GM12878 (cell line): ENCODE data around the gene AKT1S1. TPM values are rescaled to one million over a fixed set of nuclear protein-coding genes. Genes with fewer than 3 reads are reported as not detected.

ENCODE experiments used
- ATAC-seq: fragments of 200-7000 bp; cut with Tn5 transposase; 3 replicates; pipeline ENCODE4 v1.9.1; 2020; ENCODE audit warnings: mild to moderate bottlenecking, moderate library complexity
- BruUV-seq: library from RNA; stranded (reverse); fragments of 400-500 nt; replicated peaks from 2 replicates; lab custom pipeline; 2021; lab: Mats Ljungman, UMichigan
- CTCF ChIA-PET: fragments of 300-600 bp; sonication (Branson Sonifier 250); formaldehyde crosslinking; extraction: SDS; loops from one replicate; lab custom pipeline; 2021; ENCODE audit warnings: inconsistent platforms; lab: Yijun Ruan, JAX
- POLR2A ChIA-PET: fragments of 350-600 bp; formaldehyde crosslinking; extraction: SDS; loops from one replicate; lab custom pipeline; 2021; ENCODE audit warnings: inconsistent platforms; lab: Charles Lee
- RAD21 ChIA-PET: fragments of 300-600 bp; sonication (Branson Sonifier 250); formaldehyde crosslinking; loops from one replicate; lab custom pipeline; 2023; ENCODE audit warnings: antibody characterized with exemption; ENCODE audit not compliant: unreplicated experiment; lab: Charles Lee
- SMC1A ChIA-PET: fragments of 300-600 bp; sonication (Branson Sonifier 250); formaldehyde crosslinking; loops from one replicate; lab custom pipeline; 2023; ENCODE audit not compliant: unreplicated experiment, uncharacterized antibody; lab: Charles Lee
- DNase-seq: peaks from one replicate; pipeline ENCODE4 v3.0.0-alpha.2; 2011; ENCODE audit warnings: low read depth, low spot score
- FAIRE-seq: peaks from 3 replicates; lab custom pipeline; 2011; peaks lifted over from hg19 to GRCh38; lab: Jason Lieb, UNC
- H2AFZ ChIP-seq: 2 replicates; pipeline ENCODE4 v1.6.0; 2011; ENCODE audit warnings: low read depth, low read length, control low read depth; ENCODE audit not compliant: control insufficient read depth
- H3K27ac ChIP-seq: 2 replicates; pipeline ENCODE4 v1.5.1; 2011; ENCODE audit warnings: control low read depth; ENCODE audit not compliant: control insufficient read depth, insufficient read depth
- H3K27me3 ChIP-seq, 2 experiments: replicated peaks in 1 of 2; 2 replicates each; pipeline versions ENCODE4 v1.6.0 to v1.6.1; 2011; ENCODE audit warnings: low read length in 1 of 2; ENCODE audit not compliant: control insufficient read depth in 2 of 2, insufficient read depth in 2 of 2
- H3K36me3 ChIP-seq, 2 experiments: 2 replicates each; pipeline ENCODE4 v1.5.1; 2011; ENCODE audit warnings: low read length in 1 of 2; ENCODE audit not compliant: control insufficient read depth in 2 of 2, insufficient read depth in 2 of 2
- H3K4me1 ChIP-seq: 2 replicates; pipeline ENCODE4 v1.6.1; 2011; ENCODE audit warnings: mild to moderate bottlenecking, low read length, moderate library complexity, mixed read lengths; ENCODE audit not compliant: control insufficient read depth, insufficient read depth
- H3K4me2 ChIP-seq: 2 replicates; pipeline ENCODE4 v1.6.0; 2011; ENCODE audit warnings: control low read depth; ENCODE audit not compliant: control insufficient read depth, insufficient read depth
- H3K4me3 ChIP-seq: fragments of 200-600 bp; sonication (generic); 2 replicates; pipeline ENCODE4 v1.5.1; 2016
- H3K79me2 ChIP-seq: 2 replicates; pipeline ENCODE4 v1.6.0; 2011; ENCODE audit warnings: low read length; ENCODE audit not compliant: control insufficient read depth, insufficient read depth
- H3K9ac ChIP-seq: 2 replicates; pipeline ENCODE4 v1.8.0; 2011; ENCODE audit warnings: low read length, control low read depth, mixed read lengths; ENCODE audit not compliant: control insufficient read depth, insufficient read depth
- H3K9me3 ChIP-seq: replicated peaks from 3 replicates; pipeline ENCODE4 v1.5.1; 2011; ENCODE audit warnings: mild to moderate bottlenecking, low read length; ENCODE audit not compliant: control insufficient read depth, insufficient read depth
- H4K20me1 ChIP-seq: 2 replicates; pipeline ENCODE4 v1.6.0; 2011; ENCODE audit not compliant: control insufficient read depth, insufficient read depth
- POLR2A ChIP-seq: IDR thresholded peaks from 2 replicates; pipeline ENCODE4 v1.6.1; 2011; ENCODE audit warnings: low read depth, mild to moderate bottlenecking, low read length
- SMARCA5 ChIP-seq: fragments of 450-650 bp; IDR thresholded peaks from 2 replicates; pipeline ENCODE4 v1.6.1; 2017; ENCODE audit warnings: mild to moderate bottlenecking
- WGBS: methylation state at CpG from one replicate; pipeline ENCODE4 v1.1.6; 2016; ENCODE audit warnings: low lambda C conversion rate; ENCODE audit not compliant: insufficient replicate concordance, insufficient coverage; ENCODE audit errors: missing lambda C conversion rate; 5-methylcytosine and 5-hydroxymethylcytosine counted together
- in situ Hi-C: fragments of 300-500 bp; cut with MboI; formaldehyde crosslinking; loops from 9 replicates; pipeline ENCODE4 v1.14.3; 2018; ENCODE audit warnings: mixed read lengths
- intact Hi-C: fragments of 100-400 bp; cut with micrococcal nuclease; formaldehyde crosslinking; loops from one replicate; pipeline ENCODE4 v1.14.2; 2022; ENCODE audit not compliant: unreplicated experiment
- polyA plus RNA-seq, 11 experiments: library from polyadenylated mRNA; depleted of rRNA in 4 of 11; unstranded in 6 of 11; stranded (reverse) in 5 of 11; fragments of >200 nt; fragmentation: Nextera tagmentation in 4 of 11; fragmentation: Illumina TruSeq in 1 of 11; extraction: Ambion mirVana in 4 of 11; extraction: Trizol in 1 of 11; gene quantifications; 1 replicate in 1 of 11; 2 replicates in 10 of 11; pipeline versions ENCODE4 v1.2.1 to v1.2.3, GENCODE V29; 2011 to 2016; ENCODE audit warnings: inconsistent platforms in 2 of 11, missing spikeins in 2 of 11, low read depth in 1 of 11
- total RNA-seq, 4 experiments: library from RNA; depleted of rRNA in 3 of 4; stranded (reverse); fragments of >200 nt in 3 of 4; fragmentation: Illumina TruSeq in 1 of 4; extraction: Trizol in 1 of 4; gene quantifications; 2 replicates each; pipeline versions ENCODE4 v1.2.1 to v1.2.3, GENCODE V29; 2013 to 2021
- TF ChIP-seq, protein P1 (sequence below): fragments of 450-650 bp; IDR thresholded peaks from 2 replicates; pipeline ENCODE4 v1.6.1; 2017; ENCODE audit warnings: mild to moderate bottlenecking, moderate library complexity

The AKT1S1 gene
- total and polyA plus RNA-seq, 10 of the 15 experiments (the other 5 are each of a cell fraction or from before 2014, with no cell fraction given) = 0.43 to 23.0 (median 12.3) TPM

- TF ChIP-seq, protein P1, sequence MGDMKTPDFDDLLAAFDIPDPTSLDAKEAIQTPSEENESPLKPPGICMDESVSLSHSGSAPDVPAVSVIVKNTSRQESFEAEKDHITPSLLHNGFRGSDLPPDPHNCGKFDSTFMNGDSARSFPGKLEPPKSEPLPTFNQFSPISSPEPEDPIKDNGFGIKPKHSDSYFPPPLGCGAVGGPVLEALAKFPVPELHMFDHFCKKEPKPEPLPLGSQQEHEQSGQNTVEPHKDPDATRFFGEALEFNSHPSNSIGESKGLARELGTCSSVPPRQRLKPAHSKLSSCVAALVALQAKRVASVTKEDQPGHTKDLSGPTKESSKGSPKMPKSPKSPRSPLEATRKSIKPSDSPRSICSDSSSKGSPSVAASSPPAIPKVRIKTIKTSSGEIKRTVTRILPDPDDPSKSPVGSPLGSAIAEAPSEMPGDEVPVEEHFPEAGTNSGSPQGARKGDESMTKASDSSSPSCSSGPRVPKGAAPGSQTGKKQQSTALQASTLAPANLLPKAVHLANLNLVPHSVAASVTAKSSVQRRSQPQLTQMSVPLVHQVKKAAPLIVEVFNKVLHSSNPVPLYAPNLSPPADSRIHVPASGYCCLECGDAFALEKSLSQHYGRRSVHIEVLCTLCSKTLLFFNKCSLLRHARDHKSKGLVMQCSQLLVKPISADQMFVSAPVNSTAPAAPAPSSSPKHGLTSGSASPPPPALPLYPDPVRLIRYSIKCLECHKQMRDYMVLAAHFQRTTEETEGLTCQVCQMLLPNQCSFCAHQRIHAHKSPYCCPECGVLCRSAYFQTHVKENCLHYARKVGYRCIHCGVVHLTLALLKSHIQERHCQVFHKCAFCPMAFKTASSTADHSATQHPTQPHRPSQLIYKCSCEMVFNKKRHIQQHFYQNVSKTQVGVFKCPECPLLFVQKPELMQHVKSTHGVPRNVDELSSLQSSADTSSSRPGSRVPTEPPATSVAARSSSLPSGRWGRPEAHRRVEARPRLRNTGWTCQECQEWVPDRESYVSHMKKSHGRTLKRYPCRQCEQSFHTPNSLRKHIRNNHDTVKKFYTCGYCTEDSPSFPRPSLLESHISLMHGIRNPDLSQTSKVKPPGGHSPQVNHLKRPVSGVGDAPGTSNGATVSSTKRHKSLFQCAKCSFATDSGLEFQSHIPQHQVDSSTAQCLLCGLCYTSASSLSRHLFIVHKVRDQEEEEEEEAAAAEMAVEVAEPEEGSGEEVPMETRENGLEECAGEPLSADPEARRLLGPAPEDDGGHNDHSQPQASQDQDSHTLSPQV = no peak
These were observed 20.6 kb downstream of the AKT1S1 start (continued) for GRCh38 chr19:49856574-49857021.

GRCh38 chr19:49855676-49856573 is 21.2 kb downstream of the AKT1S1 start:
- no peak overlapping the region for H2AFZ ChIP-seq

More at GRCh38 chr19:49855676-49856573, 21.2 kb downstream of the AKT1S1 start:
- Histone ChIP-seq H4K20me1 (no peaks in the 10 kb centered on the region), H3K4me3 (no peak overlapping the region), H3K4me1 (peaks cover 8% of the 10 kb centered on the region), H3K27ac (no peak overlapping the region), H3K36me3 (peaks cover 0 to 14% of the 10 kb centered on the region in 2 experiments; a peak in 3 of 4 replicates), H3K79me2 (peaks cover 6% of the 10 kb centered on the region), H3K9ac (no peak overlapping the region), H3K27me3 (no peaks in the 10 kb centered on the region), H3K9me3 (no peaks in the 10 kb centered on the region), H3K4me2 (no peak overlapping the region)
- ATAC-seq (no peak), FAIRE-seq (no peak), DNase-seq (no peak)
- ChIA-PET POLR2A (no interaction called here), CTCF (no interaction called here), SMC1A (no interaction called here), RAD21 (no interaction called here)
- 79% methylated on average over 21 of the region's 21 CpGs for WGBS
- intact Hi-C loops (no loop called here), in situ Hi-C loops (no loop called here)
- TF ChIP-seq POLR2A (peak; percentile 42; the same call in 1 of the 2 replicates), SMARCA5 (no peak)
- BruUV-seq = TSS peak; percentile 43
